Esophagus squamous epithelium (tissue), 4 donors: ENCODE results near the gene MS4A3.

Source experiments
- POLR2A ChIP-seq, 4 donors: fragments of 450-650 bp; IDR thresholded peaks; one replicate each; pipeline ENCODE4 v1.6.1; 2017; ENCODE audit warnings: antibody characterized with exemption in 4 of 4, mild to moderate bottlenecking in 4 of 4, moderate library complexity in 3 of 4
- TF ChIP-seq, protein P1 (sequence below), 6 experiments: fragments of 450-650 bp in 4 of 6; fragments of 200-600 bp in 2 of 6; sonication (generic) in 2 of 6; IDR thresholded peaks; one replicate each; pipeline ENCODE4 v1.5.1; 2016 to 2019; ENCODE audit warnings: antibody characterized with exemption in 6 of 6, mild to moderate bottlenecking in 4 of 6, moderate library complexity in 4 of 6

DNA sequence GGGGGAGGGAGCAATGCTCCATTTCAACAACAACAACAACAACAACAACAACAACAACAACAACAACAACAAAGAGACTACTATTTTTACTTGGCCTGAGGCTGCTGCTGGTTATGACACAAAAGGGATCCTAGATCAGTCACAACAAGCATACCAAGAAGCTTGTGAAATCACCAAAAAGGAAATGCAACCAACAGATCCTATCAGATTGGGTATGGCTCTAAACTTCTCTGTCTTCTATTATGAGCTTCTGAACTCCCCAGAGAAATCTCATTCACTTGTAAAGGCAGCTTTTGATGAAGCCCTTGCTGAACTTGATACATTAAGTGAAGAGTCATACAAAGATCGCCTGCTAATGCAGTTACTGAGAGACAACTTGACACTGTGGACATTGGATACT lies 21.5 kb downstream of the MS4A3 start:
- TF ChIP-seq, protein P1, sequence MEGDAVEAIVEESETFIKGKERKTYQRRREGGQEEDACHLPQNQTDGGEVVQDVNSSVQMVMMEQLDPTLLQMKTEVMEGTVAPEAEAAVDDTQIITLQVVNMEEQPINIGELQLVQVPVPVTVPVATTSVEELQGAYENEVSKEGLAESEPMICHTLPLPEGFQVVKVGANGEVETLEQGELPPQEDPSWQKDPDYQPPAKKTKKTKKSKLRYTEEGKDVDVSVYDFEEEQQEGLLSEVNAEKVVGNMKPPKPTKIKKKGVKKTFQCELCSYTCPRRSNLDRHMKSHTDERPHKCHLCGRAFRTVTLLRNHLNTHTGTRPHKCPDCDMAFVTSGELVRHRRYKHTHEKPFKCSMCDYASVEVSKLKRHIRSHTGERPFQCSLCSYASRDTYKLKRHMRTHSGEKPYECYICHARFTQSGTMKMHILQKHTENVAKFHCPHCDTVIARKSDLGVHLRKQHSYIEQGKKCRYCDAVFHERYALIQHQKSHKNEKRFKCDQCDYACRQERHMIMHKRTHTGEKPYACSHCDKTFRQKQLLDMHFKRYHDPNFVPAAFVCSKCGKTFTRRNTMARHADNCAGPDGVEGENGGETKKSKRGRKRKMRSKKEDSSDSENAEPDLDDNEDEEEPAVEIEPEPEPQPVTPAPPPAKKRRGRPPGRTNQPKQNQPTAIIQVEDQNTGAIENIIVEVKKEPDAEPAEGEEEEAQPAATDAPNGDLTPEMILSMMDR (IDR thresholded peaks at IDR 0.05) = no peak
- no peak for TF ChIP-seq POLR2A (IDR thresholded peaks at IDR 0.05)
